Mammary epithelial cell (primary cell): ENCODE measurements around the gene CCRL2.

ENCODE experiments used
- EZH2 ChIP-seq: IDR thresholded peaks from 2 replicates; pipeline ENCODE4 v1.6.1; 2012; ENCODE audit warnings: low read length, inconsistent platforms, borderline replicate concordance
- TF ChIP-seq, protein P1 (sequence below), 2 donors: IDR thresholded peaks in 1 of 2; conservative IDR thresholded peaks in 1 of 2; 2 replicates each; pipeline ENCODE4 v1.5.1; 2011 to 2012; ENCODE audit warnings: inconsistent platforms in 2 of 2, low read length in 2 of 2, mild to moderate bottlenecking in 2 of 2, control low read depth in 1 of 2, low read depth in 1 of 2; ENCODE audit not compliant: insufficient read depth in 1 of 2; ENCODE audit errors: extremely low read depth in 1 of 2

DNA sequence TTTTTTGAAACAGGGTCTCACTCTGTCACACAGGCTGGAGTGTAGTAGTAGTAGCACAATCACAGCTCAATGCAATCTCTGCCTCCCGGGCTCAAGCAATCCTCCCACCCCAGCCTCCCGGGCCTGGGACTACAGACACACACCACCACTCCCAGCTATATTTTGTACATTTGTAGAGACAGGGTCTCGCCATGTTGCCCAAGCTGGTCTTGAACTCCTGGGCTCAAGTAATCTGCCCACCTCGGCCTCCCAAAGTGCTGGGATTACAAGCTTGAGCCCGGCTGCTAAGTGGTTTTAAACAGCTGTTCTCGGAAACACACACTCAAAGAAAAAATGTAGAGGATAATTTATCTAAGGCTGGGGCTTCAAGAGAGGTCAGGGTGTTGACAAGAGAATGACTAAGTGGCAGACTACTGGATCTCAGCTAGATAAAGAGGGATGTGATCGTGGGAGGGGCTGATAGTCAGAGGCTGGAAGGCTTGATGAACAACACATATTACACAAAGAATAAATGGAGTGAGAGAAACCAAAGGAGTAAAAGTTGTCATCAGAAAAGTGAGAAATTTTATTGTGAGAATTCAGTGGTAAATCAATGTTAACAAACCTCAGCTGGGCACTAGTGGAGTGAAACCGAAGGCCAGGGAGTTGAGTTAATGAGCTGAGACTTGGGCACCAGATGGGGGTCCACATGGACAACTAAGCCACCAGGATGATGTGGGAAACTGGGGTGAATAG, 6.9 kb upstream of the CCRL2 start:
- TF ChIP-seq EZH2: no peak
- TF ChIP-seq, protein P1, sequence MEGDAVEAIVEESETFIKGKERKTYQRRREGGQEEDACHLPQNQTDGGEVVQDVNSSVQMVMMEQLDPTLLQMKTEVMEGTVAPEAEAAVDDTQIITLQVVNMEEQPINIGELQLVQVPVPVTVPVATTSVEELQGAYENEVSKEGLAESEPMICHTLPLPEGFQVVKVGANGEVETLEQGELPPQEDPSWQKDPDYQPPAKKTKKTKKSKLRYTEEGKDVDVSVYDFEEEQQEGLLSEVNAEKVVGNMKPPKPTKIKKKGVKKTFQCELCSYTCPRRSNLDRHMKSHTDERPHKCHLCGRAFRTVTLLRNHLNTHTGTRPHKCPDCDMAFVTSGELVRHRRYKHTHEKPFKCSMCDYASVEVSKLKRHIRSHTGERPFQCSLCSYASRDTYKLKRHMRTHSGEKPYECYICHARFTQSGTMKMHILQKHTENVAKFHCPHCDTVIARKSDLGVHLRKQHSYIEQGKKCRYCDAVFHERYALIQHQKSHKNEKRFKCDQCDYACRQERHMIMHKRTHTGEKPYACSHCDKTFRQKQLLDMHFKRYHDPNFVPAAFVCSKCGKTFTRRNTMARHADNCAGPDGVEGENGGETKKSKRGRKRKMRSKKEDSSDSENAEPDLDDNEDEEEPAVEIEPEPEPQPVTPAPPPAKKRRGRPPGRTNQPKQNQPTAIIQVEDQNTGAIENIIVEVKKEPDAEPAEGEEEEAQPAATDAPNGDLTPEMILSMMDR (conservative IDR thresholded peaks at IDR 0.05 in 1 of 2, IDR thresholded peaks at IDR 0.05 in 1 of 2; ENCODE audit: extremely low read depth in 1 of 2, insufficient read depth in 1 of 2, low read depth in 1 of 2, low read length in 2 of 2): no peak
